IPS-20b (cell line): ENCODE measurements around the gene PER2.

Experiments used
- H3K27ac ChIP-seq: one replicate; pipeline ENCODE4 v1.5.1; 2013; ENCODE audit warnings: low read length
- H3K27me3 ChIP-seq: 2 replicates; pipeline ENCODE4 v1.6.1; 2013; ENCODE audit warnings: mild to moderate bottlenecking, low read length, inconsistent platforms; ENCODE audit not compliant: insufficient read depth
- H3K36me3 ChIP-seq: 2 replicates; pipeline ENCODE4 v1.6.1; 2013; ENCODE audit warnings: low read depth, mild to moderate bottlenecking, inconsistent platforms, low read length, moderate library complexity; ENCODE audit not compliant: insufficient read depth
- H3K4me1 ChIP-seq: 2 replicates; pipeline ENCODE4 v1.6.1; 2013; ENCODE audit warnings: mild to moderate bottlenecking, control low read depth, inconsistent platforms, low read length, moderate library complexity; ENCODE audit not compliant: insufficient read depth
- H3K4me3 ChIP-seq: 2 replicates; pipeline ENCODE4 v1.5.1; 2013; ENCODE audit warnings: mild to moderate bottlenecking, low read length, inconsistent platforms
- H3K9ac ChIP-seq: 2 replicates; pipeline ENCODE4 v1.6.1; 2013; ENCODE audit warnings: low read depth, mild to moderate bottlenecking, inconsistent platforms, low read length, moderate library complexity
- H3K9me3 ChIP-seq: 2 replicates; pipeline ENCODE4 v1.6.1; 2013; ENCODE audit warnings: mild to moderate bottlenecking, low read depth, low read length, inconsistent platforms; ENCODE audit not compliant: insufficient read depth

Gene PER2

DNA sequence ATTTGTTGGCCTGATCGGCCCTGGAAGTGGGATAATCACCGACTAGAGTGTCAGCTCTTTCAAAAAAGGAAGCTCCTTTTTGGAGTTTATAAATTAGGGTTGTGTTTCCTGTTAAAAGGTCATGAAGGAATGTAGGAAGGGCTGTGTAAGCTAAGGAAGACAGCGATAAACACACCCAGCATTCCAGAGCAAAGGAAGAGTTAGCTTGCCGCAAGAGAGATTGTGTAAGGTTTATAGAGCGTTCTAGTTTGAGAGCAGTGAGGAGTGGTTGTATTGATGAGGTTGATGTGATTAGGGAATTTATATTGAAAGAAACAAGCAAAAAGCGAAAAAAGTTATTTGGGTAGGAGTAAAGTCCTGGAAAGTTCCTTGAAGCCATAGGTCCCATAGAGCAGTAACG, 81.4 kb downstream of the PER2 start:
- H3K9me3 ChIP-seq: no peaks in the 10 kb centered on the region
- peaks cover 47% of the 10 kb centered on the region for H3K27me3 ChIP-seq
- H3K36me3 ChIP-seq: no peaks in the 10 kb centered on the region
- H3K4me3 ChIP-seq: no peak overlapping the region
- H3K4me1 ChIP-seq: peaks cover 4% of the 10 kb centered on the region; the same call in 1 of the 2 replicates
- no peak overlapping the region for H3K27ac ChIP-seq
- H3K9ac ChIP-seq: no peak overlapping the region

DNA sequence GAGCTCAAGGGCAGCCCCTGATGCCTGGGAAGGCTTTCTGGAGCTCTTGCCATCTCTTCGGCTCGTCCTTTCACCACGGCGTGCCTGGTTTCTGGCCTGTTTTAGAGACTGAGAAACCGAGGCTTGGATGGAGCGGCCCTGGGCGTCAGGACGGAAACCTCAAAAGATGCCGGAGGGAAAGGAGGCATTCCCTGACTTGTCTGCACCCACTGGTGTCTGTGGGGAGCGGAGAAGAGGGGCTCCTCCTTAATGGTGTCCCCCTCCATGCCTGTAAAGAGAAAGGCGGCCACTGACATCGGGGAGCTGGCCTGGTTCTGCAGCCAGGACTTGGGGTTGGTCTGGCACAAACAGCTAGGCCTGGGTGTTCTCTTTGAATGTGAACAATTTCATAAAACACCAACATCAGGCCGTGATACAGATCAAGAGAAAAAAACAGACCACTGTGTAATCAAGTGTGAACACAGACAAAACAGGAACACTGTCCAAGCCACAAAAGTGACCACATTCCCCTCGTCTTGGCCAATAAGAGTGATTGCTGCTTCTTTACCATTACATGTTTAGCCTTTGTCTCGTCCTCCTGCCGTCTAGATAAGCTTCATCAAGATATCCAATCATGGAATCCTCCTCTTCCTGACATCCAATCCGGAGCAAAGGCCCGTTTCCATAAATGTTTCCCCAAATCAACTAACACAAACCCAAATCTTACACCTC, 84.3 kb downstream of the PER2 start:
- H3K4me3 ChIP-seq: peak overlapping the region; percentile 64; the same call in 1 of the 2 replicates
- peak overlapping the region; percentile 82; the same call in 1 of the 2 replicates for H3K9ac ChIP-seq
- peaks cover 26% of the 10 kb centered on the region for H3K27me3 ChIP-seq
- H3K4me1 ChIP-seq: peaks cover 4% of the 10 kb centered on the region
- no peaks in the 10 kb centered on the region for H3K9me3 ChIP-seq
- H3K27ac ChIP-seq: no peak overlapping the region
- H3K36me3 ChIP-seq: no peaks in the 10 kb centered on the region

DNA sequence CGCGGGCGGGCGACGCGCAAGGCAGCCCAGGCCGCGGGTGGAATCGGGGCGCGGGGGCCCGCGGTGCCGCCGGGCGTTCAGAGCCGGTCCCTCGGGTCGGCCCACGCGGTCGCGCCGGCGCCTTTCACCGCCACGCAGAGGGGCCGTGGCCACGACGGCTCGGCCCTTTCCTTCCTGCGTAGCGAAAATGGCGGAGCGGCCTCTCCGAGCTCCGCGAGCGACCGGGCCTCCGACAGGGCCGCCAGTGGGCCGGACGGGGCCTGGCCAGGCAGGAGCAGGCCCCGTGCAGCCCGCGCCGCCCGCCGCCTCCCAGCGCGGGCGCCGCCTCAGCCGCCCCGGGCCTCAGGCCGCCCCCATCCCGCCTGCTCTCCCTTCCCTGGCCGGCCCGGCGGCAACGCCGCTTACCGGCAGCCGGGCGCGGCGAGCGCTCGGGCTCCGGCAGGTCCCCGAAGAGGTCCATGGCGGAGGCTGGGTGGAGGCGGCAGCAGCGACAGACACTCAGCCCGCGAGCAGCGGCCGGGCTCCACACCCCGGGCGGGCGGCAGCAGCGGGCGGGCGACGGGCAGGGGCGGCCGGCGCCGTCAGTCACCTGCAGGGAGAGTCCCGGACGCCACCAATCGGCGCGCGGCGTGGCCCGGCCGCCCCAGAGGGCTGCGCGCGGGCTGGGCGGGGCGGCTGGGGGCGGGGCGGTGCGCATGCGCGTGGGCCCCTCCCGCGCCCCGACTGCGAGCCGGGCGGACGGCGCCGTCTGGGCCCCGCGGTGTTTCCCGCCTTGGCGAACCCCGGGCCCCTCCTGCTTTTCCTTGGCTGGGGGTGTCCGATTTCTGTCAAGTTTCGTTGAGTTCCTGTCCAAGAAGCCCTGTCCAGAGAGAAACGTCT, 85.1 kb downstream of the PER2 start, which contains the start of gene ILKAP:
Gene ILKAP (minus strand): TSS at position 602 of the 879 bp plus-strand sequence. CDS start 142 bp downstream, at position 460.
- Histone ChIP-seq H3K4me1 (peaks cover 4% of the 10 kb centered on the region), H3K36me3 (no peaks in the 10 kb centered on the region), H3K27ac (no peak within 1 kb of the TSS), H3K4me3 (peak within 1 kb of the TSS; percentile 91), H3K27me3 (peaks cover 18% of the 10 kb centered on the region; the same call in 1 of the 2 replicates), H3K9me3 (no peaks in the 10 kb centered on the region), H3K9ac (peak within 1 kb of the TSS; percentile 82)

DNA sequence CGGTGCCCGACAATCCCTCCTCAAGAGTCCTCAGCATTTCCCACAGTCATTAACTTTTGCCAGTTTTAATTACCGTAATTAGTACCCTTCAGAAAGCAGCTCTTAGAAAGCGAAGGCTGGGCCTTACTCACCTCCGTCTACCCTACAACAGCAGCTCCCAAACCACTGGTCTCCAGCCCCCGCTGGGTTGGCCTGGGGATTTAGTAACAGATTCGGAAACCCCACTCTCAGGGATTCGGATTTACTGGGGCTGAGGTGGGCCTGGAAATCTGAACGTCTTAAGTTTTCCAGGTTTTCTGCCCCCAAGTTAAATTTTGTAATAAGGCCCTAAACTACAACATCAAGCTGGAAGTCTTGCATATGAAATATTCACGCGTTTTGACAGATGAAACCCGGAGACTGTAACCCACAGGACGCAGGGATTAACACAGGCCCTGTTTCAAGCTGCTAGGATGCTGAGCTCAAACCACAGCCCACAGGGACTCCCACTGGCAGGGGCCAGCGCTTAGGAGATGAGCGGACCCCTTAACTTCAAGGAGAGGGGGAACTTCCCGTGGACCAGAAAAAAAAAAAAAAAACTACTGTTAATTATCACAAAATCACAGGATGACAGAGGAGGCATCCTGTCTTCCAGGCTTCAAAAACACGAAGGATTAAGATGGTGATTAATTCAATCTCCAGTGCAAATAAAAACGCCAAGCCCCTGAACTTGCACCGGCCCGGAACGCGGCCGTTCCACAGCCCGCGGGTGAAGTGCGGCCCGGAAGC, 85.9 kb downstream of the PER2 start:
- Histone ChIP-seq H3K4me1 (peaks cover 4% of the 10 kb centered on the region), H3K27me3 (peaks cover 11% of the 10 kb centered on the region; the same call in 1 of the 2 replicates), H3K4me3 (peak overlapping the region; percentile 91), H3K27ac (no peak overlapping the region), H3K9ac (peak overlapping the region; percentile 73), H3K36me3 (no peaks in the 10 kb centered on the region), H3K9me3 (no peaks in the 10 kb centered on the region)
